Muscle layer of duodenum (tissue), 2 donors: ENCODE results near the gene KRTAP26-1.

Source experiments
- H3K27ac ChIP-seq: one replicate; pipeline ENCODE4 v1.7.0; 2013; ENCODE audit warnings: mild to moderate bottlenecking, low read length
- H3K27me3 ChIP-seq: one replicate; pipeline ENCODE4 v1.7.0; 2013; ENCODE audit warnings: low read depth, mild to moderate bottlenecking, control low read depth, low read length
- H3K36me3 ChIP-seq, 2 donors: one replicate each; pipeline ENCODE4 v1.7.0; 2013; ENCODE audit warnings: low read length in 2 of 2, control low read depth in 1 of 2, mild to moderate bottlenecking in 1 of 2; ENCODE audit not compliant: insufficient read depth in 2 of 2, control insufficient read depth in 1 of 2
- H3K4me1 ChIP-seq, 2 donors: one replicate each; pipeline ENCODE4 v1.7.0; 2013; ENCODE audit warnings: low read length in 2 of 2, mild to moderate bottlenecking in 2 of 2, control low read depth in 1 of 2, moderate library complexity in 1 of 2; ENCODE audit not compliant: insufficient read depth in 2 of 2, control insufficient read depth in 1 of 2
- H3K4me3 ChIP-seq, 2 donors: one replicate each; pipeline ENCODE4 v1.7.0; 2013; ENCODE audit warnings: low read length in 2 of 2, low read depth in 1 of 2, mild to moderate bottlenecking in 1 of 2
- H3K9me3 ChIP-seq, 2 donors: one replicate each; pipeline ENCODE4 v1.7.0; 2013; ENCODE audit warnings: low read length in 2 of 2, control low read depth in 1 of 2, mild to moderate bottlenecking in 1 of 2; ENCODE audit not compliant: control insufficient read depth in 1 of 2
- donor health status: healthy.

KRTAP26-1 gene

GRCh38 chr21:30320215-30320614 lies at the start of gene KRTAP26-1:
KRTAP26-1 (minus strand) TSS chr21:30320315; CDS start chr21:30320035, 280 bp downstream.
- Histone ChIP-seq H3K27me3 (no peaks in the 10 kb centered on the region), H3K4me3 (no peak within 1 kb of the TSS), H3K36me3 (no peaks in the 10 kb centered on the region), H3K9me3 (no peaks in the 10 kb centered on the region), H3K27ac (no peak within 1 kb of the TSS), H3K4me1 (no peaks in the 10 kb centered on the region)

- H3K9me3 ChIP-seq: no peaks in the 10 kb centered on the region
- no peaks in the 10 kb centered on the region for H3K36me3 ChIP-seq
- no peaks in the 10 kb centered on the region for H3K27me3 ChIP-seq
- no peak overlapping the region for H3K27ac ChIP-seq
- H3K4me1 ChIP-seq: no peaks in the 10 kb centered on the region
- no peak overlapping the region for H3K4me3 ChIP-seq
These were observed 35.8 kb upstream of the KRTAP26-1 start for GRCh38 chr21:30355906-30356305.

- Histone ChIP-seq H3K27ac (no peak overlapping the region), H3K4me3 (no peak overlapping the region), H3K27me3 (no peaks in the 10 kb centered on the region), H3K9me3 (no peaks in the 10 kb centered on the region), H3K36me3 (no peaks in the 10 kb centered on the region), H3K4me1 (no peaks in the 10 kb centered on the region)
These were observed 34.3 kb upstream of the KRTAP26-1 start for GRCh38 chr21:30354308-30355005.

DNA sequence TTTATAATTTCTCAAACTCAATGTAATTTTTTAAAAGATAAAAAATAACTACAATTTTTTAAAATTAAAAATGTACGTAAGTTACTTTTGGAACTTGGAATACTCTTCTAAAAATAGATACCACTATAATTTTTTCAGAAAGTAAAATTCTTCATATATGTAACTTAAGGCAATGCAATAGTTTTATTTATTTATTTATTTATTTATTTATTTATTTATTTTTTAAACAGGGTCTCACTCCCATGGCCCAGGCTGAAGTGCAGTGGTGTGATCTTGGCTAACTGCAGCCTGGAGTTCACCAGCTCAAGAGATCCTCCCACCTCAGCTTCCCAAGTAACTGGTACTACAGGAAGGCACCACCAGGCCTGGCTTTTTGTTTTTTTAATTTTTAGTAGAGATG lies 31.4 kb upstream of the KRTAP26-1 start:
- H3K27me3 ChIP-seq: no peaks in the 10 kb centered on the region
- H3K27ac ChIP-seq: no peak overlapping the region
- H3K36me3 ChIP-seq: no peaks in the 10 kb centered on the region
- no peaks in the 10 kb centered on the region for H3K4me1 ChIP-seq
- no peaks in the 10 kb centered on the region for H3K9me3 ChIP-seq
- no peak overlapping the region for H3K4me3 ChIP-seq

GRCh38 chr21:30349572-30349971 lies 29.5 kb upstream of the KRTAP26-1 start:
- Histone ChIP-seq H3K4me1 (no peaks in the 10 kb centered on the region), H3K9me3 (no peaks in the 10 kb centered on the region), H3K4me3 (no peak overlapping the region), H3K27me3 (no peaks in the 10 kb centered on the region), H3K27ac (no peak overlapping the region), H3K36me3 (no peaks in the 10 kb centered on the region)

GRCh38 chr21:30348506-30348905 lies 28.4 kb upstream of the KRTAP26-1 start, which contains the start of gene KRTAP23-1:
KRTAP23-1 (minus strand) TSS chr21:30348606; CDS start chr21:30348606, 0 bp downstream.
- H3K9me3 ChIP-seq: no peaks in the 10 kb centered on the region
- H3K4me3 ChIP-seq: no peak within 1 kb of the TSS
- no peaks in the 10 kb centered on the region for H3K27me3 ChIP-seq
- no peaks in the 10 kb centered on the region for H3K4me1 ChIP-seq
- no peaks in the 10 kb centered on the region for H3K36me3 ChIP-seq
- no peak within 1 kb of the TSS for H3K27ac ChIP-seq

DNA sequence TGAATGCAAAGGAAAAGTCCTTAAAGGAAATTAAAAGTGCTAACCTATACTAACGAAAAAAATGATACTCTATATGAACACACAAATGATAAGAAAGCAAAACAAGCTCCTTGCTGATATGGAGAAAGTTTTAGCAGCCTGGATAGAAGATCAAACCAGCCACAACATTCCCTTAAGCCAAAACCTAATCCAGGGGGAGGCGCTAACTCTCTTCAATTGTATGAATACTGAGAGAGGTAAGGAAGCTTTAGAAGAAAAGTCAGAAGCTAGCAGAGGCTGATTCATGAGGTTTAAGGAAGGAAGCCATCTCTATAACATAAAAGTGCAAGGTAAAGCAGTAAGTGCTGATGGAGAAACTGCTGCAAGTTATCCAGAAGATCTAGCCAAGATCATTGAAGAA lies 24.9 kb upstream of the KRTAP26-1 start:
- Histone ChIP-seq H3K9me3 (no peaks in the 10 kb centered on the region), H3K4me1 (no peaks in the 10 kb centered on the region), H3K36me3 (no peaks in the 10 kb centered on the region), H3K4me3 (no peak overlapping the region), H3K27ac (no peak overlapping the region), H3K27me3 (no peaks in the 10 kb centered on the region)

DNA sequence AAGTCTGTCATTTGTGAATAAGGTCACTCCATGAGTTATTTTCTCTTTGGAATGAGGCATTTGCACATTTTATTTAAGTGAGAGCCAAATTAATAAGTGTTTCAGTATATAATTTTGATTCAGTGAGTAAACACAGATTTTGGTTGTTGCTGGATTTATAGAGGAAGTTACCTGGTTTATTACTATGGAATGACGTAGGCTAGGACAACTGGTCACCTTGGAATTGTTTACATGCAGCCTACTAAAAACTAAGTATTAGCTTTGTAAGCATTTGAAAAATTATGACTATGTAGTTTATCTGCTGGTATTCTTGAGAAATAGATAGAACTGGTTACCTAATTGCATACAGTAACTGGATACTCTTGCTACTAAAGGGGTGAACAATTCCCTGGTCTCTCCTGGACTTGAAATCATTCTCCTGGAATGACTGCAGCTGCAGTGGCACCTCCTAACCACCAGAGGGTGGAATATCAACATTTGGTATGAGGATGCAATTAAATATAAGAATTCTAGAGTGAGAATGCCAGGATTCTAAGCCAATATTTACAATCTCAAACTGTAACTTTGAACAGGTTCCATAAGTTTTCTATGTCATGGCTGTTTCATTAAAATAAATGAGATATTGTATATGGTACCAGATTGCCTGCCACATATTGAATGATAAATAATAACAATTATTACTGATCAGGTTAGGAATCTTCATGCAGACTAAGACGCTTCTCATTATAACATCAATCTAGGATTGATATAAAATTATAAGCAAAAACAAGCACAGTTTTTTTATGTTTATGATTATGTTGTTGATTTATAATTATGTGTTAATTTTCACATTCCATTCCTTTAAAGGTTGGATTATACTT lies 20.8 kb upstream of the KRTAP26-1 start:
- no peak overlapping the region for H3K27ac ChIP-seq
- H3K4me3 ChIP-seq: no peak overlapping the region
- H3K4me1 ChIP-seq: no peaks in the 10 kb centered on the region
- no peaks in the 10 kb centered on the region for H3K36me3 ChIP-seq
- no peaks in the 10 kb centered on the region for H3K27me3 ChIP-seq
- no peaks in the 10 kb centered on the region for H3K9me3 ChIP-seq

- Histone ChIP-seq H3K36me3 (no peaks in the 10 kb centered on the region), H3K27me3 (no peaks in the 10 kb centered on the region), H3K27ac (no peak overlapping the region), H3K4me1 (no peaks in the 10 kb centered on the region), H3K9me3 (no peaks in the 10 kb centered on the region), H3K4me3 (no peak overlapping the region)
These were observed 18.6 kb upstream of the KRTAP26-1 start for GRCh38 chr21:30338717-30339116.

DNA sequence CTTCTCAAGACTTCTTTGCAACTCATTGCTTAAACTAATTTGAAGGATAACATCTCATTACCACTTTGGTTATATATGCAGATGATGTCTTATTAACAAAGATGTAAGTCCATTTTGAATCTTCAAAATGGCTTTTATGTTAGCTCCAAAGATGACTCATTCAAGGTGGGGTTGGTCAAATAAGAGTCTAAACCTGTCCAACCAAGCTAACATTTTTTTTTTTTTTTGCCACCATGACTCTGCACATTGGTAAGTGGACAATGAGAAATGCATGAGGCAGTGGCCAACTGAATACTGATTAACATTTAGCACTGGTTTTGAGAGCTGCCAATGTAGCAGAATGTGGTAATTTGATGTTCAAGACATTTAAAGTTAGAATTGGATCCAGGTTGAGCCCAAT lies 17.7 kb upstream of the KRTAP26-1 start:
- Histone ChIP-seq H3K4me1 (no peaks in the 10 kb centered on the region), H3K9me3 (no peaks in the 10 kb centered on the region), H3K27ac (no peak overlapping the region)

DNA sequence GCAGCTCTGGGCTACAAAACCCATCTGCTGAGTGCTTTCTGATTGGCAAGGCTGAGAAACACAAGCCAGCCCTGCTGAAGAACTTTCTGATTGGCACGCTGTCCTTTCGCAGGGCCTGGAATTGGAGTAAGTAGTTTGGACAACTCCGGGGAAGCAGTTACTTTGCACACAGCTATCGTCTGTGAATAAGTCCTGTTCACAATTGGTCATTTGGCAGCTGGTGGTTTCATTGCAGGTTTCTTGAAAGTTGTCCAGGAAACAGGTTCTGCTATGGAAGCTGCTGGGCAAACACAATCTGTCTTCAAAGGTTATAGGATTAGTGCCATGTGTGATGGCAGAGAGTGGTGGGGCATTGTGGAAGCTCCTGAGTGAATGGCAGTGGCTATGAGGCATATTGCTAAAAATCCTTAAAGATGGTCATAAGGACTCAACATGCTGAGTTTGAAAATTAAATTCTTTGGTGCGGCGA lies 17.2 kb upstream of the KRTAP26-1 start, which contains the start of gene KRTAP27-1:
KRTAP27-1 (minus strand) TSS at position 419 of the 469 bp plus-strand sequence; CDS start at position 393, 26 bp downstream.
- H3K27me3 ChIP-seq: no peaks in the 10 kb centered on the region
- H3K36me3 ChIP-seq: no peaks in the 10 kb centered on the region
- H3K4me3 ChIP-seq: no peak within 1 kb of the TSS
- H3K27ac ChIP-seq: no peak within 1 kb of the TSS
- no peaks in the 10 kb centered on the region for H3K9me3 ChIP-seq
- no peaks in the 10 kb centered on the region for H3K4me1 ChIP-seq

More for the DNA sequence above, 17.7 kb upstream of the KRTAP26-1 start:
- Histone ChIP-seq H3K27me3 (no peaks in the 10 kb centered on the region), H3K36me3 (no peaks in the 10 kb centered on the region), H3K4me3 (no peak overlapping the region)
